Body of pancreas (tissue), 4 donors: ENCODE results near the gene CDH20.

ENCODE experiments used
- POLR2A ChIP-seq, 3 donors: fragments of 450-650 bp; IDR thresholded peaks; one replicate each; pipeline ENCODE4 v1.6.1; 2016; ENCODE audit warnings: antibody characterized with exemption in 3 of 3, mild to moderate bottlenecking in 2 of 3
- TF ChIP-seq, protein P1 (sequence below), 7 experiments: fragments of 450-650 bp in 4 of 7; fragments of 200-600 bp in 3 of 7; sonication (generic) in 3 of 7; IDR thresholded peaks; one replicate each; pipeline ENCODE4 v1.5.1; 2016 to 2019; ENCODE audit warnings: antibody characterized with exemption in 7 of 7

GRCh38 chr18:61531182-61531581, 198.0 kb downstream of the CDH20 start:
- TF ChIP-seq, protein P1, sequence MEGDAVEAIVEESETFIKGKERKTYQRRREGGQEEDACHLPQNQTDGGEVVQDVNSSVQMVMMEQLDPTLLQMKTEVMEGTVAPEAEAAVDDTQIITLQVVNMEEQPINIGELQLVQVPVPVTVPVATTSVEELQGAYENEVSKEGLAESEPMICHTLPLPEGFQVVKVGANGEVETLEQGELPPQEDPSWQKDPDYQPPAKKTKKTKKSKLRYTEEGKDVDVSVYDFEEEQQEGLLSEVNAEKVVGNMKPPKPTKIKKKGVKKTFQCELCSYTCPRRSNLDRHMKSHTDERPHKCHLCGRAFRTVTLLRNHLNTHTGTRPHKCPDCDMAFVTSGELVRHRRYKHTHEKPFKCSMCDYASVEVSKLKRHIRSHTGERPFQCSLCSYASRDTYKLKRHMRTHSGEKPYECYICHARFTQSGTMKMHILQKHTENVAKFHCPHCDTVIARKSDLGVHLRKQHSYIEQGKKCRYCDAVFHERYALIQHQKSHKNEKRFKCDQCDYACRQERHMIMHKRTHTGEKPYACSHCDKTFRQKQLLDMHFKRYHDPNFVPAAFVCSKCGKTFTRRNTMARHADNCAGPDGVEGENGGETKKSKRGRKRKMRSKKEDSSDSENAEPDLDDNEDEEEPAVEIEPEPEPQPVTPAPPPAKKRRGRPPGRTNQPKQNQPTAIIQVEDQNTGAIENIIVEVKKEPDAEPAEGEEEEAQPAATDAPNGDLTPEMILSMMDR (IDR thresholded peaks at IDR 0.05): no peak
- TF ChIP-seq POLR2A (IDR thresholded peaks at IDR 0.05): no peak
